GM23338 (cell line): ENCODE measurements around the gene FANCC. TPM values are rescaled to one million over a fixed set of nuclear protein-coding genes. Genes with fewer than 3 reads are reported as not detected.
A peak's percentile ranks its signal among the peaks of the same experiment; 100 is the strongest.

Experiments used
- ATAC-seq: fragments of 200-7000 bp; cut with Tn5 transposase; 3 replicates; pipeline ENCODE4 v1.9.1; 2020
- DNase-seq: peaks from one replicate; pipeline ENCODE4 v3.0.0-alpha.2; 2015; ENCODE audit warnings: low spot score
- H2AFZ ChIP-seq: fragments of 200-600 bp; sonication (generic); 2 replicates; pipeline ENCODE4 v1.8.0; 2016; ENCODE audit warnings: antibody characterized with exemption, mild to moderate bottlenecking, moderate library complexity
- H3F3A ChIP-seq: fragments of 200-600 bp; sonication (generic); replicated peaks from 2 replicates; pipeline ENCODE4 v1.8.0; 2017; ENCODE audit warnings: antibody characterized with exemption, mixed run types, low read depth
- H3K27ac ChIP-seq: fragments of 200-600 bp; sonication (generic); 2 replicates; pipeline ENCODE4 v1.6.1; 2016; ENCODE audit warnings: low read depth
- H3K27me3 ChIP-seq: fragments of 200-600 bp; sonication (generic); 2 replicates; pipeline ENCODE4 v1.8.0; 2016; ENCODE audit warnings: mild to moderate bottlenecking, mixed run types, moderate library complexity; ENCODE audit not compliant: insufficient read depth
- H3K36me3 ChIP-seq: fragments of 200-600 bp; sonication (generic); 2 replicates; pipeline ENCODE4 v1.8.0; 2016; ENCODE audit warnings: mild to moderate bottlenecking; ENCODE audit not compliant: insufficient read depth
- H3K4me1 ChIP-seq: fragments of 200-600 bp; sonication (generic); 2 replicates; pipeline ENCODE4 v1.8.0; 2016; ENCODE audit warnings: mild to moderate bottlenecking, moderate library complexity; ENCODE audit not compliant: insufficient read depth
- H3K4me2 ChIP-seq: fragments of 200-600 bp; sonication (generic); 2 replicates; pipeline ENCODE4 v1.7.1; 2017; ENCODE audit warnings: mixed run types
- H3K4me3 ChIP-seq: fragments of 200-600 bp; sonication (generic); 2 replicates; pipeline ENCODE4 v1.6.1; 2016; ENCODE audit warnings: mixed run types
- H3K79me2 ChIP-seq: fragments of 200-600 bp; sonication (generic); replicated peaks from 2 replicates; pipeline ENCODE4 v1.8.0; 2017; ENCODE audit warnings: mild to moderate bottlenecking; ENCODE audit not compliant: insufficient read depth
- H3K9me2 ChIP-seq: fragments of 200-600 bp; sonication (generic); 2 replicates; pipeline ENCODE4 v1.8.0; 2017; ENCODE audit not compliant: insufficient read depth
- H4K20me1 ChIP-seq: fragments of 200-600 bp; sonication (generic); replicated peaks from 2 replicates; pipeline ENCODE4 v1.8.0; 2017; ENCODE audit warnings: mild to moderate bottlenecking; ENCODE audit not compliant: insufficient read depth
- H3K27ac Mint-ChIP-seq: 2 replicates; pipeline ENCODE4 v1.8.0; 2020; ENCODE audit warnings: inconsistent platforms, mild to moderate bottlenecking, moderate library complexity, mixed read lengths
- H3K27me3 Mint-ChIP-seq: 3 replicates; pipeline ENCODE4 v1.8.0; 2022; ENCODE audit warnings: low read depth, mild to moderate bottlenecking, moderate library complexity, mixed read lengths, inconsistent platforms; ENCODE audit not compliant: insufficient read depth, poor library complexity
- H3K36me3 Mint-ChIP-seq: 3 replicates; pipeline ENCODE4 v1.8.0; 2021; ENCODE audit warnings: low read depth, mild to moderate bottlenecking, inconsistent platforms, moderate library complexity, mixed read lengths
- H3K4me1 Mint-ChIP-seq: 3 replicates; pipeline ENCODE4 v1.8.0; 2020; ENCODE audit warnings: mild to moderate bottlenecking, inconsistent platforms, mixed read lengths
- H3K4me3 Mint-ChIP-seq: 3 replicates; pipeline ENCODE4 v1.8.0; 2021; ENCODE audit warnings: moderate library complexity, mild to moderate bottlenecking, inconsistent platforms, mixed read lengths
- H3K9me3 Mint-ChIP-seq: 3 replicates; pipeline ENCODE4 v1.8.0; 2020; ENCODE audit warnings: moderate library complexity, mild to moderate bottlenecking, inconsistent platforms, mixed read lengths
- CTCF ChIP-seq, 2 experiments: fragments of 200-600 bp in 1 of 2; sonication (generic) in 1 of 2; conservative IDR thresholded peaks; 2 replicates each; pipeline versions ENCODE4 v1.5.1 to v1.6.1; 2016 to 2017; ENCODE audit warnings: antibody characterized with exemption in 2 of 2, low read depth in 2 of 2, mild to moderate bottlenecking in 2 of 2, moderate library complexity in 1 of 2
- EZH2 ChIP-seq: fragments of 200-600 bp; sonication (generic); IDR thresholded peaks from one replicate; pipeline ENCODE4 v1.8.0; 2017; ENCODE audit warnings: antibody characterized with exemption, mild to moderate bottlenecking, low read depth; ENCODE audit not compliant: unreplicated experiment
- JUNB ChIP-seq: IDR thresholded peaks from one replicate; pipeline ENCODE4 v1.6.1; 2016; ENCODE audit warnings: antibody characterized with exemption; ENCODE audit not compliant: unreplicated experiment
- NANOG ChIP-seq: IDR thresholded peaks from 2 replicates; pipeline ENCODE4 v1.6.1; 2016; ENCODE audit warnings: antibody characterized with exemption, borderline replicate concordance
- REST ChIP-seq: IDR thresholded peaks from one replicate; pipeline ENCODE4 v1.6.1; 2018; ENCODE audit warnings: antibody characterized with exemption; ENCODE audit not compliant: unreplicated experiment
- STAT1 ChIP-seq: IDR thresholded peaks from one replicate; pipeline ENCODE4 v1.6.1; 2016; ENCODE audit warnings: antibody characterized with exemption; ENCODE audit not compliant: unreplicated experiment
- polyA plus RNA-seq: library from polyadenylated mRNA; unstranded; fragments of >200 nt; fragmentation: Nextera tagmentation; extraction: Ambion mirVana; gene quantifications from 2 replicates; pipeline ENCODE4 v1.2.1, GENCODE V29; 2016
- total RNA-seq: library from RNA; depleted of rRNA; stranded (reverse); fragments of >200 nt; shearing (Covaris generic); gene quantifications from 2 replicates; pipeline ENCODE4 v1.2.3, GENCODE V29; 2014

FANCC gene
- total and polyA plus RNA-seq, 2 experiments from 2014 or later: 7.8 to 18.1 TPM

GRCh38 chr9:95116002-95116807, 201.3 kb downstream of the FANCC start:
- 0 out of 2 replicates have a peak overlapping the region, but pooled peaks have one; percentile 42 for H3K27ac ChIP-seq
- no peaks in the 10 kb centered on the region for H3F3A ChIP-seq
- Mint-ChIP-seq H3K4me1 (peaks cover 28% of the 10 kb centered on the region), H3K9me3 (no peaks in the 10 kb centered on the region), H3K27ac (no peak overlapping the region; the same call in 1 of the 2 replicates), H3K36me3 (peaks cover 3% of the 10 kb centered on the region; the same call in 1 of the 3 replicates), H3K27me3 (peaks cover 8% of the 10 kb centered on the region), H3K4me3 (no peak overlapping the region)
- ATAC-seq (peak; percentile 85), DNase-seq (peak; percentile 63)
- peaks cover 6% of the 10 kb centered on the region; the same call in 1 of the 2 replicates for H3K4me1 ChIP-seq
- H3K79me2 ChIP-seq: no peaks in the 10 kb centered on the region
- TF ChIP-seq CTCF (conservative IDR thresholded peaks at IDR 0.05; ENCODE audit: low read depth in 2 of 2) (peak; percentile 67 to 76), JUNB (no peak)
- H2AFZ ChIP-seq: no peak overlapping the region
- H3K4me2 ChIP-seq: no peak overlapping the region
- no peaks in the 10 kb centered on the region for H3K27me3 ChIP-seq
- no peaks in the 10 kb centered on the region for H3K9me2 ChIP-seq
- H4K20me1 ChIP-seq: no peaks in the 10 kb centered on the region
- H3K36me3 ChIP-seq: no peaks in the 10 kb centered on the region
- H3K4me3 ChIP-seq: no peak overlapping the region

GRCh38 chr9:95115104-95115503, 202.4 kb downstream of the FANCC start:
- Histone ChIP-seq H3K4me2 (no peak overlapping the region), H3K27me3 (no peaks in the 10 kb centered on the region), H3K36me3 (no peaks in the 10 kb centered on the region), H4K20me1 (no peaks in the 10 kb centered on the region), H3F3A (no peaks in the 10 kb centered on the region), H2AFZ (no peak overlapping the region), H3K9me2 (no peaks in the 10 kb centered on the region), H3K79me2 (no peaks in the 10 kb centered on the region), H3K4me3 (no peak overlapping the region), H3K27ac (no peak overlapping the region), H3K4me1 (no peaks in the 10 kb centered on the region)
- peaks cover 9% of the 10 kb centered on the region for H3K27me3 Mint-ChIP-seq
- H3K36me3 Mint-ChIP-seq: peaks cover 3% of the 10 kb centered on the region; the same call in 1 of the 3 replicates
- DNase-seq: no peak
- H3K27ac Mint-ChIP-seq: no peak overlapping the region
- no peak for ATAC-seq
- H3K9me3 Mint-ChIP-seq: no peaks in the 10 kb centered on the region
- no peak overlapping the region for H3K4me3 Mint-ChIP-seq
- H3K4me1 Mint-ChIP-seq: peaks cover 22% of the 10 kb centered on the region
- TF ChIP-seq STAT1 (no peak), CTCF (conservative IDR thresholded peaks at IDR 0.05; ENCODE audit: low read depth in 2 of 2) (no peak), REST (no peak), NANOG (no peak), JUNB (no peak), EZH2 (no peak)
